ENCODE measurements around the gene SLCO1B3.

The SLCO1B3 gene

GRCh38 chr12:20883288-20883687 is 72.8 kb downstream of the SLCO1B3 start:
- DNase-seq (ENCODE audit: low read depth) = peak; percentile 15

GRCh38 chr12:20885116-20885515 is 74.6 kb downstream of the SLCO1B3 start:
- no peak for DNase-seq (ENCODE audit: low read depth)

GRCh38 chr12:20885552-20885951 is 75.0 kb downstream of the SLCO1B3 start:
- no peak for DNase-seq (ENCODE audit: low read depth)

- DNase-seq (ENCODE audit: low read depth) = no peak
Observed at GRCh38 chr12:20917269-20917668, 106.8 kb downstream of the SLCO1B3 start.

- no peak for DNase-seq (ENCODE audit: low read depth)
Observed at GRCh38 chr12:20917819-20918218, 107.3 kb downstream of the SLCO1B3 start.

GRCh38 chr12:20931894-20932293 is 121.4 kb downstream of the SLCO1B3 start:
- no peak for DNase-seq (ENCODE audit: low read depth)

GRCh38 chr12:20946732-20947131 is 136.2 kb downstream of the SLCO1B3 start:
- peak; percentile 23 for DNase-seq (ENCODE audit: low read depth)

- peak; percentile 41 for DNase-seq (ENCODE audit: low read depth)
Observed at GRCh38 chr12:20950248-20950647, 139.7 kb downstream of the SLCO1B3 start.

GRCh38 chr12:20963303-20963702 is 152.8 kb downstream of the SLCO1B3 start:
- no peak for DNase-seq (ENCODE audit: low read depth)

- no peak for DNase-seq (ENCODE audit: low read depth)
Observed at GRCh38 chr12:20963762-20964161, 153.3 kb downstream of the SLCO1B3 start.

Measured in HS-27A (cell line).